Osteocyte (in vitro differentiated cells): ENCODE data around the gene MAPT. TPM values are rescaled to one million over a fixed set of nuclear protein-coding genes. Genes with fewer than 3 reads are reported as not detected.

ENCODE experiments used
- DNase-seq: peaks from one replicate; pipeline ENCODE4 v3.0.0; 2021; ENCODE audit warnings: mixed read lengths; ENCODE audit not compliant: unreplicated experiment; ENCODE audit errors: extremely low spot score
- H3K27ac Mint-ChIP-seq: one replicate; pipeline ENCODE4 v1.8.0; 2021; ENCODE audit warnings: mild to moderate bottlenecking, mixed read lengths; ENCODE audit not compliant: unreplicated experiment
- H3K27me3 Mint-ChIP-seq: one replicate; pipeline ENCODE4 v1.8.0; 2021; ENCODE audit warnings: mixed read lengths; ENCODE audit not compliant: unreplicated experiment
- H3K36me3 Mint-ChIP-seq: one replicate; pipeline ENCODE4 v1.8.0; 2021; ENCODE audit warnings: mixed read lengths; ENCODE audit not compliant: unreplicated experiment
- H3K4me1 Mint-ChIP-seq: one replicate; pipeline ENCODE4 v1.8.0; 2021; ENCODE audit warnings: mixed read lengths; ENCODE audit not compliant: unreplicated experiment
- H3K4me3 Mint-ChIP-seq: one replicate; pipeline ENCODE4 v1.8.0; 2021; ENCODE audit warnings: mild to moderate bottlenecking, moderate library complexity, mixed read lengths; ENCODE audit not compliant: unreplicated experiment
- H3K9me3 Mint-ChIP-seq: one replicate; pipeline ENCODE4 v1.8.0; 2021; ENCODE audit warnings: mixed read lengths; ENCODE audit not compliant: unreplicated experiment
- total RNA-seq: library from RNA; stranded (reverse); gene quantifications from 2 replicates; pipeline ENCODE4 v1.2.1, GENCODE V29; 2021
- TF ChIP-seq, protein P1 (sequence below): fragments of 200-600 bp; sonication (generic); IDR thresholded peaks from 2 replicates; pipeline ENCODE4 v1.5.0; 2021; ENCODE audit warnings: antibody characterized with exemption, mild to moderate bottlenecking, moderate library complexity

Gene MAPT
- total RNA-seq, 1 donor from 2014 or later, result 1.6 TPM

DNA sequence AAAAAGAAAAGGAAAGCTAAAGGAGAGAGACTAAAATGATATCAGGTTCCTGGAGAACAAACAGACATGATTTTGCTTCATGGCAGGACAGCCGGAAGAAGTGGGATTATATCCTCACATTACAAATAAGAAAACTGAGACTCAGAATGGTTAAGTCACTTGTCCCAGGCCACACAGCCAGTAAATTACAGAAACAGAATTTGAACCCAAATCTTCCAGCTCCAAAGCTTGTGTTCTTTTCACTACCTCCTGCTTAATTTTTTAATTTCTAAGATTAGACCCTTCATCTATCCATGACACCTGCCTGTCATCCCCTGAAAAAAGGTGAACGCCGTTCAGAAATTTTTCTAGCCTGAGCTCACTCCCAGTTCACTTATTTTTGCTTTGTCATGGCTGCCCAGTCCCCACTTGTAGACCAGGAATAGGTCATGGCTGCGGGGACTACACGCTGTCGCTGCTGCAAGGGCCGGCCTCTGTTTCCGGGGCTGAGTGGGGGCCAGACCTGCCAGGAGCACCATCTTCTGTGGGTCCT lies 36.1 kb downstream of the MAPT start:
- no peaks in the 10 kb centered on the region for H3K4me1 Mint-ChIP-seq
- TF ChIP-seq, protein P1, sequence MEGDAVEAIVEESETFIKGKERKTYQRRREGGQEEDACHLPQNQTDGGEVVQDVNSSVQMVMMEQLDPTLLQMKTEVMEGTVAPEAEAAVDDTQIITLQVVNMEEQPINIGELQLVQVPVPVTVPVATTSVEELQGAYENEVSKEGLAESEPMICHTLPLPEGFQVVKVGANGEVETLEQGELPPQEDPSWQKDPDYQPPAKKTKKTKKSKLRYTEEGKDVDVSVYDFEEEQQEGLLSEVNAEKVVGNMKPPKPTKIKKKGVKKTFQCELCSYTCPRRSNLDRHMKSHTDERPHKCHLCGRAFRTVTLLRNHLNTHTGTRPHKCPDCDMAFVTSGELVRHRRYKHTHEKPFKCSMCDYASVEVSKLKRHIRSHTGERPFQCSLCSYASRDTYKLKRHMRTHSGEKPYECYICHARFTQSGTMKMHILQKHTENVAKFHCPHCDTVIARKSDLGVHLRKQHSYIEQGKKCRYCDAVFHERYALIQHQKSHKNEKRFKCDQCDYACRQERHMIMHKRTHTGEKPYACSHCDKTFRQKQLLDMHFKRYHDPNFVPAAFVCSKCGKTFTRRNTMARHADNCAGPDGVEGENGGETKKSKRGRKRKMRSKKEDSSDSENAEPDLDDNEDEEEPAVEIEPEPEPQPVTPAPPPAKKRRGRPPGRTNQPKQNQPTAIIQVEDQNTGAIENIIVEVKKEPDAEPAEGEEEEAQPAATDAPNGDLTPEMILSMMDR, result no peak

DNA sequence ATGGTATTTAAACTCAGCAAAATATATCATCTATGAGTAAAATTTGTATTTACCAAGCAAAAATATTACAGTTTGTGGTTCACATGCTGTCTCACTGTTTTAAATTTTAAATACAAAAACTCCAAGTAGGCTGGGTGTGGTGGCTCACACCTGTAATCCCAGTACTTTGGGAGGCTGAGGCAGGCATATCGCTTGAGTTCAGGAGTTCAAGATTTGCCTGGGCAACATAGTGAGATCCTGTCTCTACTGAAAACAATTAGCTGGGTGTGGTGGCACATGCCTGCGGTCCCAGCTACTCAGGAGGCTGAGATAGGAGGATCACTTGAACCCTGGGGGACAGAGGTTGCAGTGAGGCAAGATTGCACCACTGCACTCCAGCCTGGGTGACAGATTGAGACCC lies 37.3 kb downstream of the MAPT start:
- Mint-ChIP-seq H3K4me3 (no peak overlapping the region), H3K9me3 (no peaks in the 10 kb centered on the region), H3K4me1 (no peaks in the 10 kb centered on the region), H3K27ac (no peak overlapping the region), H3K36me3 (no peaks in the 10 kb centered on the region), H3K27me3 (peaks cover 49% of the 10 kb centered on the region)
- TF ChIP-seq, protein P1, result no peak
- no peak for DNase-seq

More for the DNA sequence above, 36.1 kb downstream of the MAPT start:
- no peak overlapping the region for H3K27ac Mint-ChIP-seq
- no peaks in the 10 kb centered on the region for H3K36me3 Mint-ChIP-seq
- no peak overlapping the region for H3K4me3 Mint-ChIP-seq
- no peaks in the 10 kb centered on the region for H3K9me3 Mint-ChIP-seq
- peaks cover 41% of the 10 kb centered on the region for H3K27me3 Mint-ChIP-seq
- no peak for DNase-seq

DNA sequence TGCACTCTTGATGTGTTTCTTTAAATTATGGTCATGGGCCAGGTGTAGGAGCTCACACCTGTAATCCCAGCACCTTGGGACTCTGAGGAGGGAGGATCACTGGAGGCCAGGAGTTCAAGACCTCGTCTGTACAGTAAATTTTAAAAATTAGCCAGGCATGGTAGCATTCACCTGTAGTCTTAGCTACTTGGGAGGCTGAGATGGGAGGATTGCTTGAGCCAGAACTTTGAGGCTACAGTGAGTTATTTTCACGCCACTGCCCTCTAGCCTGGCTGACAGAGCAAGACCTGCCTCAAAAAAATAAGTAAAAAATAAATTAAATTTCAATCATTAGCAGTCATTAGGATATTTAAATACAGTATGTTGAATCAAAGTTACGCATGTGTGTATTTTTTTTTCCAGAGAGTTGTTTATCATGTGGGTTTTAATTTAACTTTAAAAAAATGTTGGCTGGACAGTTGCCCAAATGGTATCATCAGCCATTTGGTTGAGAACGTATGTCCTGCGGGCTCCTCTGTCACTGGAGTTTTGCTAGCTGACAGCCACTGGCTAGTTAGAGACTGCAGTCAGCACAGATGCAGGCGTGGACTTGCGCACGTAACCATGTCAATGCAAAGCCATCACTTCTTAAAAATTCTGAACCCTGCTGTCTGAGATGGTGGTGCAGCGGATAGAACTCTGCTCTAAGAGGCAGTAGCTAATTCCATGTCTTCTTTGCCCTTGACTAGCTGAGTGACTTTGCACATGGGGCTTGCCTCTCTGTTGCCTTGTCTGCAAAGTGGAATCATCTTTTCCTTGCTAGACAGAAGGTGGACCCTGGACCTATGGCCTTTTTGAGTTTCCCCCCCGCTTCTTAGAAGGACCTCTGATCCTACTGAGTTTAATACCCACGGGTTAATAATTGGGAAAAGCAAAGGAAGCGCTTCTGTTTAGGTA lies 40.0 kb downstream of the MAPT start:
- no peaks in the 10 kb centered on the region for H3K9me3 Mint-ChIP-seq
- no peak overlapping the region for H3K4me3 Mint-ChIP-seq
- DNase-seq, result no peak
- H3K27me3 Mint-ChIP-seq, result peaks cover 51% of the 10 kb centered on the region
- no peaks in the 10 kb centered on the region for H3K36me3 Mint-ChIP-seq
- TF ChIP-seq, protein P1, result no peak
- no peak overlapping the region for H3K27ac Mint-ChIP-seq
- no peaks in the 10 kb centered on the region for H3K4me1 Mint-ChIP-seq

DNA sequence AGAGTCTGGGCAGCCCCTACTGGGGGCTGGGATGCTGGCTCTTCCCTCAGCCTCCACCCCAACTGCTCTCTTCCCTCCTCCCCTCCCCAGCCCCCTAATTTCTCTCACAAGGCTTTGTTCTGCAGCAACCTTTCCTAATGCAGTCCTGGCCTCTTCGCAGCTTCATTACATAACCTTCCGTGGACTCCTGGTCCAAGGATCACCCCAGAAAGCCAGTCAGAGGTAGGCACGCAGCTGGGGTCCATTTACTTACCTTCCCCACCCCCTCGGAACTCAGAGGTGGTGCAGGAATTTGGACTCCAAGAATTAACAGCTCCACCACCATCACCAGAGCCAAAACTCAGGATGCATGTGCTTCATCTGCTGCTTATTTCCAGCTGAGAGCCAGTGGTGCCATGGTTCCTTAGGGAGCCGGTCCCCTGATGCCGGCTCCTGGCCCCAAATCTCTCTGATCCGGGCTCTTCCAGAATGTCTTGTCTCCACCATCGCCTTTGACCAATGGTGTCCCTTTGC lies 40.9 kb downstream of the MAPT start:
- no peaks in the 10 kb centered on the region for H3K4me1 Mint-ChIP-seq
- DNase-seq, result no peak
- H3K27ac Mint-ChIP-seq, result no peak overlapping the region
- no peaks in the 10 kb centered on the region for H3K36me3 Mint-ChIP-seq
- TF ChIP-seq, protein P1, result no peak
- H3K27me3 Mint-ChIP-seq, result peaks cover 50% of the 10 kb centered on the region
- H3K9me3 Mint-ChIP-seq, result no peaks in the 10 kb centered on the region
- no peak overlapping the region for H3K4me3 Mint-ChIP-seq
